Measurements from ENCODE around the gene PRSS38.

The PRSS38 gene

DNA sequence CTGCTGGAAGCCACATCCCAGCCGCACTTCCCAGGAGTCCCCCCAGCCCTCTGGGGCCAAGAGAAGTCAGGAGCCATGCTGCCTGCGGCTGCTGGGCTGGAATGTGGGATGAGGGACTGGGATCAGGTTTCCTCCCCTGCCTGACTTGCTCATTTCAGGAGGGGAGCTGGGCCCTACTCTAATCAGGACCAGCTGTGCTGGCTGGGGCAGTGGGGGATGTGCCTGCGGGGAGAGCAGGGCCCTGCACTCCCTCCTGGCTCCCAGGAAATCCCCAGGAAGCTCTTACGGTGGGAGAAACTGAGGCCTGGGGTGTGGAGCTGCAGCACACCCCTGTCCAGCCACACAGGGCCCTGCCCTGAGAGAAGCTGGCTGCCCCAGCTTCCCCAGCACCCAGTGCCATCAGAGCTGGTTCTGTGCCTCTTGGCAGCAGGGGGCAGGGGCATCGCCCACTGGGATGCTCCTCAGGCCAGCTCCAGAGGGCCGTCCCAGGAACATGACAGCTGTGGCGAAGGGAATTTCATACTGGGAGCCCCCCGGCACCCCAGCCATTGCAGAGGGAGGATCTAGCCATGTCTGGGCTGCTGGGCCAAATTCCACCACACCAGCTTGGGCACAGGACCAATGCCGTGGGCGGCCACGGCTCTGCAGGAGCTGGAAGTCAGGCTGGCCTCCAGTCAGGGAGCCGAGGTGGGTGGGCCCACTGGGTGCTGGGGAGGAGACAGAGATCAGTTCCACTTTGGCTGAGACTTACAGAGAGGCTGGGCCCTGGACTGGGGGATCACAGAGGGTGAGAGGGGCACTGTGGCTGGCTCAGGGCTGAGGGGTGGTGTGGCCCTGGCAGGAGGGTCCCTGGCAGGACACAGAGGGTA, 21.3 kb upstream of the PRSS38 start:
- DNase-seq: peak; percentile 21

DNA sequence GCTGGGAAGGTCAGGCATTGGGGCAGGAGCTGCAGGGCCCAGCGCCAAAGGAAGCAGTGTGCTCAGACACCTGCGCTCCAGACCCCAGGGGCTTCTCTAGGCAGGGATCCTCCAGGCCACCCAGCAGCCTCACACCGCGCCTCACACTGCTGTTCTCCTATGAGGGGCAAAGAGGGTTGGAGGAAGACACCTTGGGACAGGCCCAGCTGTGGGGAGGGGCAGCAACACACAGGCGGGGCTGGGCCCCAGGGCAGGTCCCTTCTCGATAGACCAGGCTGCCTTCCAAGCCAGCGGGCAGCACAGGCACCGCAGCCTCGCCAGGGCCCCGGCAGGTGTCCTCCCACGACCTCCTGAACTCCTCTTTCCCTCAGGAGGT, 20.7 kb upstream of the PRSS38 start:
- DNase-seq: no peak

DNA sequence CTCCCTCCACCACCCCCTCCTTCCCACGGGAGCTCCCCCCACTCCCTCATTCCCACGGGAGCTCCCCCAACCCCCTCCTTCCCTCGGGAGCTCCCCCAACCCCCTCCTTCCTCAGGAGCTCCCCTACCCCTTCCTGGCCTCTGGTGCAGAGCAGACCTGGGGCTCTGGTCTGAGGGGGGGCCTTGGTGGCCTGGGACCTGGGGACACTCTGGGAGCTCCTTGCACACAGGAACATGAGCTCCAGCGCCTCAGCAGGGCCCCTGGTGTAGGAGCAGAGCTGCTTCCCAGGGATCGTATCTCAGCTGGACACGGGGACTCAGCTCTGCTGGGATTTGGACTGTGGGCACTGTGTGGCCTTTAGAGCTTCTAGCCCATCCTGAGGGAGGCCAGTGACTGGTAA, 19.7 kb upstream of the PRSS38 start:
- no peak for DNase-seq

DNA sequence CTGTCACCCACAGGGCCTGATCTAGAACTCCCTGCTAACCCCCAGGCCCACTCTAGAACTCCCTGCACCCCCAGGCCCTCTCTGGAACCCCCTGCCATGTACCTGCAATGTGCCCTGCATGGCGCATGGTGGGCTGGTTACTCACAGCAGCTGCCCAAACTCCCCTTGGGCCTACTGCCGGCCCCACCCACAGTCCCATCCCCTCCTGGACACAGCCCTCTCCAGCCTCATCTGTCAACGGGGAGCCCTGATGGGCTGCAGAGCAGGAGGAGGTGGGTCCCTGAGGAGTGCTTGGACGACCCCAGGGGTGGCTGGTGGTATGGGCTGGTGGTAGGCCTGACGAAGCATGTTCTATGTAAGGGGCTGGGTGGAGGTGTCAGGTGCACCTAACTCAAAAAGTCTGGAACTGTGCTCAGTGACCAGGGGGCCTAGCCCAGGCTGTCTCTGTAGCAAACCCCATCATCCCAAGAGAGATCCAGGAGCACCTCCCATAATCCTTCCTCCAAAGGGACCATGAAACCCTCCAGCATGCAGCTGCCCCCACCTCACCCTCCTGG, 19.0 kb upstream of the PRSS38 start:
- DNase-seq: no peak

DNA sequence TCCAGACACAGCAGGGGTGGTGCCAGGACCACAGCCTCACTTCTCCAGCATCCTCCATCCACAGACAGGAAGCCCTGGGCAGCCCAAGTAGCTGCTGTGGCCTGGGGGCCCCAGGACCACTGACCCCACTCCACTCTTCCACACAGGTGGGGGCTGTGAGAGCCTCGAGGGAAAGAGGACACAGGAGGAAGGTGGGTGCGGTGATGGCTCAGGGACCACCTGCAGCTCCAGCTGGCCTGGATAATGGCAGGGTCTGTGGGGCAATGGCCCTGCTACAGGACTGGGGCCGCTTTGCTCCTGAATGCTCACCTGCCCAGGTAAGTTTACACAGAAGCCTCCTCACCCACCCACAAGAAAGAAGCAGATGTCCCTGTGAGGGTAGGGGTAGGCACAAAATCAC, 18.3 kb upstream of the PRSS38 start:
- DNase-seq: no peak

DNA sequence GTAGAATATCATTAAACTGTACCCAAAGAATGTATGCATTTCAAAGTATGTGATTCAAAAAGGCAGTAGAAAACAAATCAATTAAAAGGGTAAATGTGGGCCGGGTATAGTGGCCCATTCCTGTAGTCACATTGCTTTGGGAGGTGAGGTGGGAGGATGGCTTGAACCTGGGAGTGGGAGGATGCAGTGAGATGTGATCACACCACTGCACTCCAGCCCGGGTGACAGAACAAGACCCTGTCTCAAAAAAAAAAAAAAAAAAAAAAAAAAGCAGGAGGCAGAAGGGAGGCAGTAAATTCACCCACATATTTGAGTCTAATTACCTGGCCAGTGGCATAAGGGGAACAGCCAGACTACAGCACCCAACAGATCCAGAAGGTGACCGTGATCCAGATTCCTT, 17.9 kb upstream of the PRSS38 start:
- DNase-seq: no peak

DNA sequence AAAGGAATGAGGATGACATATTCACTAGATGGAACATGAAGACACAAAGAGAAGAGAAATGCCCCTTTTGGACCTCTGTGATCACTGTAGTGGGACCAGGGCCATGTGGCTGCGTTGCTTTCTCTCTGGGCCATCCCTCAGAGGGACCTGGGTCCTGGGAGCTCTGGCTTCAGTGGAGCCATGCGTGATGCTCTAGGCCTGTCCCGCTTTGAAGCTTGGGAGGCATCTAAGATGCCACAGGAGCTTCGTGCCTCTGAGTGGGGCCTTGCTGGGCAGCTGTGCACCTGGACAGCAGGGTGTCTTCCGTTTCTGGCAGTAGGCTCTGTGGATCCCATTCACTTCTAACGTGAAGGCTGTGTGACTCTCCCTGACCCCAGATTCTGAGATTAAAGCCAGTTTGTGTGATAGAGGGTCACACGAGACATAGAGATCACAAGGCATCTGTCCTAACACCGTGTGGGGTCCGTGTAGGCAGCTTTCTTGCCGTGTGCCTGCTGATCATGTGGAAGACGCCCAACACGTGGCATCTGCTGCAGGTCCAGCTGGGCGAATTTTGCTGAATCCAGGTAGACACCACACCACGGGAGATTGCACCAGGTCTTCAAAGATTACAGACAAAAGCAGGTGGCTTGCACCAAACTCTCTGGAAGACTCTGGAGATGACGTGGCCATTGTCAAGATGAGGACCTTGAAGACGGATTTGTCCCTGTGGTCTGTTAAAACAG, 17.2 kb upstream of the PRSS38 start:
- no peak for DNase-seq

DNA sequence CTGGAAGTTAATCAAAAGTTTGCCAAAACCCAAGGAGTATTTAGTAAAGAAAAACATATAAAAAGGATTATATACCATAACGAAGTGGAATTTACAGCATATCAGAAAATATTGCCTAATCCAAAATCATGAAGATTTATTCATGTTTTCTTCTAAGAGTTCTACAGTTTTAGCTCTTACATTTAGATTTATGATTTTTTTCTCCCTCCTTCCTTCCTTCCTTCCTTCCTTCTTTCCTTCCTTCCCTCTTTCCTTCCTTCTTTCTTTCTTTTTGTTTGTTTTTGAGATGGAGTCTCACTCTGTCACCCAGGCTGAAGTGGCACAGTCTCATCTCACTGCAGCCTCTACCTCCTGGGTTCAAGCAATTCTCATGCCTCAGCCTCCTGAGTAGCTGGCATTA, 15.7 kb upstream of the PRSS38 start:
- DNase-seq: no peak

DNA sequence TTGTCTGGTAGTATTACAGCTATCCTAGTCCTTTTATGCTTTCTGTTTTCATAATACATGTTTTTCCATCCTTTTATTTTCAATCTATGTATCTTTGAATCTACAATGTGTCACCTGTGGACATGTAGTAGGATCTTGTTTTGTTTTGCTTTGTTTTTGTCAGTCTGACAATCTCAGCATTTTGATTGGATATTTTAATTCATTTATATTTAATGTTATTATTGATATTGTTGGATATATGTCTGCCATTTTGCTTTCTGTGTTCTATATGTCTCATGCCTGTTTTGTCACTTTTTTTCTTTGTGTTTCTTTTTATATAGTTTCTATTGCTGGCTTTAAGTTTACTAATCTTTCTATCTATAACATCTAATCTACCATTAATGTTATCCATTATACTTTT, 11.5 kb upstream of the PRSS38 start:
- DNase-seq: no peak

DNA sequence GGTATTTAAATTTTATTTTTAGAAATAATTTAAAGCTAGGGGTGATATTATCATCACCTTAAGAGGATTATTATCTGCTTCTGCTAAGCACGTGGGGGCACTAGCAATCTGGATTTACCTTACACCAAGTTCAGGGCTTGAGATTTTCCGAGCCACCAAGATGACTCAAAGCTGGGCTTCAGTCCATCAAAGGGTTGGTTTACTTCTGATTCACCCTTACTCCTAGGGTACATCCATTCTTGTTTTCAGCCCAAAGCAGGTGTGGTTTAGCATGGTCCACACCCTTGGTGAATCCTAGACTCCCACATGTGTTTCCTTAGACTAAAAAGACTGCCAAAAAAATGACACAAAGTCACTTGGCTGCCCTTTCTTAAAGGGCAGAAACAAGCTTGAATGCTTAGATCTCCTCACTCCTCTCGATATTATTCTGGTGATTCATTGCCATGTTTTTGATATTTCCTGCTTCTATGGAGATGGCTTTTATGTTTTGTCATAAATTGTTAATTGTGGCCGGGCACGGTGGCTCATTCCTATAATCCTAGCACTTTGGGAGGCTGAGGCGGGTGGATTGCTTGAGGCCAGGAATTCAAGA, 9.8 kb upstream of the PRSS38 start:
- DNase-seq: no peak

DNA sequence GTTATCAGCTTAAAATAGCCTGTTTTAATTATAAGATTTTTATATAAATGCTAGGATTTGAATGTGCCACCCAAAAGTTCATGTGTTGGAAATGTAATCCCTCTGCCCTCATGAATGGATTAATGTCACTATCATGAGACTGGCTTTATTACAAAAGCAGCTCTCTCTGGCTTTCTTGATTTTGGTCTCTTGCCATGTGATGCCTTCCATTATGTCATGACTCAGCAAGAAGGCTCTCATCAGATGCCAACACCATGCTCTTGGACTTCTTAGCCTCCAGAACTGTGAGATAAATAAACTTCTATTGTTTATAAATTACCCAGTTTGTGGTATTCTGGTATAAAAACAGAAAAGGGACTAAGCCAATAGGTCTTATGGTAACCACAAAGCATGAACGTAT, 6.9 kb upstream of the PRSS38 start:
- no peak for DNase-seq

DNA sequence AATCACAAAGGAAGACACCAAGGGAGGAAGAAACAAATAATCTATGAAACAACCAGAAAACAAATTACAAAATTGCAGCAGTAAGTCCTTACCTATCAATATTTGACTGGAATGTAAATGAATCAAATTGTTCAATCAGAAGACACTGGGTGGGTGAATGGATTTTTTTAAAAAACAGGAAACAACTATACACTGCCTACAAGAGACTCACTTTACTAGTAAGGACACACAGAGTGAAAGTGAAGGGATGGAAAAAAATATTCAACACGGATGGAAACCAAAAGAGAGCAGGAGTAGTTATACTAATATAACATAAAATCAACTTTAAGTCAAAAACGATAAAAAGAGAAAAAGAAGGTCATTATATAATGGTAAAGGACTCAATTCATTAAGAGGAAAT, 6.4 kb upstream of the PRSS38 start:
- DNase-seq: no peak

DNA sequence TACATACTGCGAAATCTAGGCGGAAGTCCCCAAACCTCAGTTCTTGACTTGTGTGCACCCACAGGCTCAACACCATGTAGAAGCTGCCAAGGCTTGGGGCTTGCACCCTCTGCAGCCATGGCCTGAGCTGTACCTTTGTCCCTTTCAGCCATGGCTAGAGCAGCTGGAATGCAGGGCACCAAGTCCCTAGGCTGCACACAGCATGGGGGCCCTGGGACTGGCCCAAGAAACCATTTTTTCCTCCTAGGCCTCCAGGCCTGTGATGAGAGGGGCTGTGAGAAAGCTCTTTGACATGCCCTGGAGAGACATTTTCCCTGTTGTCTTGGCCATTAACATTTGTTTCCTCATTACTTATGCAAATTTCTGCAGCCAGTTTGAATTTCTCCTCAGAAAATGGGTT, 1.5 kb upstream of the PRSS38 start:
- no peak for DNase-seq

DNA sequence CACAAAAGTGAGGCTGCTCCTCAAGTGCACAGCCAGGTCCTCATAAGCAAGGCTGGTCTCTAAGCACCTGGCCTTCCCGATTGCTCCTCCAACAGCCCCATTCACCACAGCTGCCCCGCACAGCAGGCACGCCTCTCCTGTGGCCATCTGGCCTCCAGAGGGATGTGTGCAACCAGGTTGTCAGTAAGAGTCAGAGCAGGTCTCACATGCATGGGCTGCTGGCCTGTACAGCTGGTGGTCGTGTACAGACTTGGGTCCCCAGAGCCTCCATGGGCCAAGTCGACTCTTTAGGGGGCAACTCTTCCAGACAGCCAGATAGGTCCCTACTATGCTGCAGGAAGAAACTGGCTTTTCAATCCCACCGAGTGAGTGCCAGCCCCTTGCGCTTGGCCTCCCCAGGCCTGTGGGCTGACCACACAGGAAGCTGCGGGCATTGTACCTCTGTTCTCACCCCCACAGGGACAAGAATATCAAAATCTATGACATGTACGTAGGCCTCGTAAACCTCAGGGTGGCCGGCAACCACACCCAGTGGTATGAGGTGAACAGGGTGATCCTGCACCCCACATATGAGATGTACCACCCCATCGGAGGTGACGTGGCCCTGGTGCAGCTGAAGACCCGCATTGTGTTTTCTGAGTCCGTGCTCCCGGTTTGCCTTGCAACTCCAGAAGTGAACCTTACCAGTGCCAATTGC, 1.4 kb downstream of the PRSS38 start:
- peak; percentile 23 for DNase-seq

DNA sequence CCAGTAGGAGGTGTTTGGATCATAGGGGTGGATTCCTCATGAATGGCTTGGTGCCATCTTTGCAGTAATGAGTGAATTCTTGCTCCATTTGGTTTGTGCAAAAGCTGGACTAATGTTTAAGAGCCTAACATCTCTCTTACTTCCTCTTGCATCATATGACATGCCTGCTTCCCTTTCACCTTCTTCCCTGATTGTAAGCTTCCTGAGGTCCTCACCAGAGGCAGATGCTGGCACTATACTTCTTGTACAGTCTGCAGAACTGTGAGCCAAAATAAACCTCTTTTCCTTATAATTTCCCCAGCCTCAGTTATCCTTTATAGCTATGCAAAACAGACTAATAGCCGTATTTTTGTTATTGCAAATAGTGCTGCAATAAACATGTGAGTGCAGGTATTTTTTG, 8.1 kb downstream of the PRSS38 start:
- no peak for DNase-seq

DNA sequence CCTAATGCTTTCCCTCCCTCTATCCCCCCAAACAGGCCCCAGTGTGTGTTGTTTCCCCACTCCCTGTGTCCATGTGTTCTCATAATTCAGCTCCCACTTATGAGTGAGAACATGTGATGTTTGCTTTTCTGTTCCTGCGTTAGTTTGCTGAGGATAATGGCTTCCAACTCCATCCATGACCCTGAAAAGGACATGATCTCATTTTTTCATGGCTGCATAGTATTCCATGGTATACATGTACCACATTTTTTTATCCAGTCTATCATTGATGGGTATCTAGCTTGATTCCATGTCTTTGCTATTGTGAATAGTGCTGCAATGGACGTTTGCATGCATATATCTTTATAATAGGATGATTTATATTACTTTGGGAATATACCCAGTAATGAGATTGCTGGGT, 8.7 kb downstream of the PRSS38 start:
- DNase-seq: no peak

DNA sequence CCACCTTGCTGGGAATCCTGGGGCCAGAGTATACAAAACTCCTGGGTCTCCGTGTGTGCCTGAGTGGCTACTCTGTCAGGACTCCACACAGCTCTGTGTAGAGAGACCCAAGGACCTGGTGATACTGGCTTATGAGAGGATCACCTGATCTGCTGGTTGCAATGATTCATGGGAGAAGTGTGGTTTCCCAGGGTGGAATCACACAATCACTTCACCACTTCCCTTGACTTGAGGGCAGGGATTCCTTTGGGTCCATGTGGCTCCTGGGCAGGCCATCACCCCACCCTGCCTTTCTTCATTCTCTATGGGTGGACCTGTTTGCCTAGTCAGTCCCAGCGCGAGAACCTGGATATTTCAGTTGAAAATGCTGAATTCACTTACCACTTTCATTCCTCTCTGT, 13.3 kb downstream of the PRSS38 start:
- no peak for DNase-seq

DNA sequence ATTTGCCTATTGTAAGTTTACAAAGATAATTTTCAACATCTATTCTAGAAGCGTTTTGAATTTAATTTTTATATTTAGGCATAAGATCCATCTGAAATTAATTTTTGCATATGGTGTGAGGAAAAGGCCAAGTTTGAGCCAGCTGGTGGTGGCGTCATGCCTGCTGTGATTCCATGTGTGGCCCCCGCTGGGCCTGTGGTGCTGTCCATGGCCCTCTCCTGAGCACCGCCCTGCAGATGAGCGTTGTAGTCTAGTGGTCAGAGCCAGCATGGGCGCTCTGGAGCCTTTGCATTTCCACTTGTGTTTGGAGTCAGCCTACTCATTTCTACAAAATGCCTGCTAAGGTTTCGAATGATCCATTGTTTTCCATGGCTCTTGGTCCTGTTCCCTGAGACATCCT, 22.7 kb downstream of the PRSS38 start:
- DNase-seq: no peak

DNA sequence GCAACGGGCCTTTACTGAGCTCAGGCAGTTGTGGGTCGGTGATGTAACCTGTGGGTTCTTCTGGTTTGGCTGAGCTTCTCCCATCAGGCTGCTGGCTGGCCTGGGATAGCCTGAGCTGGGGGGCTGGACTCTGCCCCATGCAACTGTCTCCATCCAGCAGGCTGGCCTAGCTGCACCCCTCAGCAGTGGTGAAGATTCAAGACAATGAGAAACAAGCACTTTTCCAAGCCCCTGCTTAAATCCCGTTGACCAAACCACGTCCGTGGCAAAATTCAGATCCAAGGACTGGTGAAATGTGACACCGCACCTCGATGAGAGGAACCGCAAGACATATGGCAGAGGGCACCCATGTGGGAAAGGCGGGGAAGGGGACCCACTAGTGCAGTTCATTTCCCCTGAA, 25.6 kb downstream of the PRSS38 start:
- DNase-seq: no peak

DNA sequence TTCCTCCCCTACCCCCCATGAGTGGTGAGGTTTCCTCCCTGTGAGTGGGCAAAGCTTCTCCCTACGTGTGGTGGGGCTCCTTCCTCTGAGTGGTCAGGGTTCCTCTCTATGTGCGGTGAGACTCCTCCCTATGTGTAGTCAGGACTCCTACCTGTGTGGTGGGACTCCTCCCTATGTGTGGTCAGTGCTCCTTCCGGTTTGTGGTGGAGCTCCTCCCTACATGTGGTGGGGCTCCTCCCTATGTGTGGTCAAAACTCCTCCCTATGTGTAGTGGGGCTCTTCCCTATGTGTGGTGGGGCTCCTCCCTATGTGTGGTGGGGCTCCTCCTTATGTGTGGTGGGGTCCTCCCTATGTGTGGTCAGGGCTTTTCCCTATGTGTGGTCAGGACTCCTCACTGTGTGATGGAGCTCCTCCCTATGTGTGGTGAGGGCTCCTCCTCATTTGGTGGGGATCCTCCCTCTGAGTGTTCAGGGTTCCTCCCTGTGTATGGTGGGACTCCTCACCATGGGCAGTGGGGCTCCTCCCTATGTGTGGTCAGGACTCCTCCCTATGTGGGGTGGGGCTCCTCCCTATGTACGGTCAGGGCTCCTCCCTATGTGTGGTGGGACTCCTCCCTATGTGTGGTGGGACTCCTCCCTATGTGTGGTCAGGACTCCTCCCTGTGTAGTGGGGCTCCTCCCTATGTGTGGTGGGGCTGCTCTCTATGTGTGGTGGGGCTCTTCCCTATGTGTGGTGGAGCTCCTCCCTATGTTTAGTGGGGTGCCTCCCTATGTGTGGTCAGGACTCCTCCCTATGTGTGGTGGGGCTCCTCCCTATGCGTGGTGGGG, 29.1 kb downstream of the PRSS38 start:
- no peak for DNase-seq

DNA sequence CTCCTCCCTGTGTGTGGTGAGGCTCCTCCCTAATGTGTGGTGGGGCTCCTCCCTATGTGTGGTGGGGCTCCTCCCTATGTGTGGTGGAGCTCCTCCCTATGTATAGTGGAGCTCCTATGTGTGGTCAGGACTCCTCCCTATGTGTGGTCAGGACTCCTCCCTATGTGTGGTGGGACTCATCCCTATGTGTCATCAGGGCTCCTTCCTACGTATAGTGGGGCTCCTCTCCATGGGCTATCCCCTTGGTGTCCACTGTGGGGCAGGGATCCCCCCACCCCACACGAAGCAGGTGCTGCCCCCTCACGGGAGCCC, 29.6 kb downstream of the PRSS38 start:
- no peak for DNase-seq

DNA sequence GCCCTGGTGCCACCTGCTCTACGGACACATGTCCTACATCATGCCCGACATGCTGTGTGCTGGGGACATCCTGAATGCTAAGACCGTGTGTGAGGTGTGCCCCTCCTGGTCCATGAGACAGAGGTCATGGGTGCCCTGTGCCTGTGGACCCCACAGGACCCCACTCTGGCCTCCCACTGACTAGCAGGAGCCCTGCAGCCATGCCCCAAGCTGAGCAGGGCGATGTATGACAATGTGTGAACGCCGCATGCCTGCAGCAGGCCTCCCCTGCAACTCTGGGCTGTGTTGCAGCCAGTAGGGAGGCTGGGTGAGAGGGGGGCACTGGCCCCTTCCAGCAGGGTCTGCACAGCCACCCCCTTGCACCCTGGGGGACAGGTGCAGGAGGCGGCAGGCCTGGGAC, 30.0 kb downstream of the PRSS38 start:
- DNase-seq: no peak

All from DMS 273 treated with DMSO at 0.1 percent for 48 hours (cell line).